Breast epithelium (tissue), 3 donors: Measurements from ENCODE around the gene BPIFB3.

ENCODE experiments used
- CTCF ChIP-seq, 3 donors: fragments of 450-650 bp; IDR thresholded peaks; one replicate each; pipeline ENCODE4 v1.5.1; 2016 to 2017; ENCODE audit warnings: antibody characterized with exemption in 3 of 3, mild to moderate bottlenecking in 3 of 3, moderate library complexity in 3 of 3
- POLR2A ChIP-seq: fragments of 450-650 bp; IDR thresholded peaks from one replicate; pipeline ENCODE4 v1.6.1; 2016; ENCODE audit warnings: antibody characterized with exemption, mild to moderate bottlenecking, moderate library complexity

- TF ChIP-seq CTCF (IDR thresholded peaks at IDR 0.05) (no peak), POLR2A (no peak)
Measured at GRCh38 chr20:33095249-33095648, 41.5 kb downstream of the BPIFB3 start.
